ENCODE data around the gene NMNAT1.
A peak's percentile ranks its signal among the peaks of the same experiment; 100 is the strongest.

Gene NMNAT1

GRCh38 chr1:9907441-9907840 is 35.8 kb upstream of the NMNAT1 start:
- H3K9me3 ChIP-seq (ENCODE audit: insufficient read depth, low read depth, low read length): no peaks in the 10 kb centered on the region
- peaks cover 6% of the 10 kb centered on the region for H4K20me1 ChIP-seq (ENCODE audit: insufficient read depth, low read length, poor library complexity, severe bottlenecking)
- H3F3A ChIP-seq (ENCODE audit: low read depth): no peaks in the 10 kb centered on the region
- TF ChIP-seq EZH2phosphoT487 (IDR thresholded peaks at IDR 0.05; ENCODE audit: borderline replicate concordance): no peak
- no peak overlapping the region for H3K4me3 ChIP-seq (ENCODE audit: low read length, poor library complexity, severe bottlenecking)
- H3K4me1 ChIP-seq (ENCODE audit: insufficient read depth, low read length, poor library complexity, severe bottlenecking): peaks cover 33% of the 10 kb centered on the region
- peak overlapping the region; percentile 42 for H3K4me2 ChIP-seq (ENCODE audit: low read depth, low read length, poor library complexity, severe bottlenecking)
- no peaks in the 10 kb centered on the region for H3K36me3 ChIP-seq (ENCODE audit: insufficient read depth, low read length)
- no peak overlapping the region for H2AFZ ChIP-seq (ENCODE audit: low read length)
- no peaks in the 10 kb centered on the region for H3K27me3 ChIP-seq (ENCODE audit: insufficient read depth, low read length, poor library complexity, severe bottlenecking)
- H3K9ac ChIP-seq (ENCODE audit: low read depth, low read length, poor library complexity, severe bottlenecking): peak overlapping the region; percentile 8
- no peaks in the 10 kb centered on the region for H3K9me2 ChIP-seq (replicated peaks; ENCODE audit: low read depth, low read length)
- peaks cover 25% of the 10 kb centered on the region for H3K79me2 ChIP-seq (ENCODE audit: insufficient read depth, low read length)

GRCh38 chr1:9908871-9909233 is 34.4 kb upstream of the NMNAT1 start:
- no peak for TF ChIP-seq EZH2phosphoT487 (IDR thresholded peaks at IDR 0.05; ENCODE audit: borderline replicate concordance)
- TF ChIP-seq CTCF (conservative IDR thresholded peaks at IDR 0.05; ENCODE audit: low read length): no peak
- peak overlapping the region; percentile 96 for H3K9ac ChIP-seq (ENCODE audit: low read depth, low read length, poor library complexity, severe bottlenecking)
- H3K9me3 ChIP-seq (ENCODE audit: insufficient read depth, low read depth, low read length): no peaks in the 10 kb centered on the region
- no peaks in the 10 kb centered on the region for H3K9me2 ChIP-seq (replicated peaks; ENCODE audit: low read depth, low read length)
- no peaks in the 10 kb centered on the region for H3K27me3 ChIP-seq (ENCODE audit: insufficient read depth, low read length, poor library complexity, severe bottlenecking)
- peaks cover 6% of the 10 kb centered on the region for H4K20me1 ChIP-seq (ENCODE audit: insufficient read depth, low read length, poor library complexity, severe bottlenecking)
- H3K4me3 ChIP-seq (ENCODE audit: low read length, poor library complexity, severe bottlenecking): peak overlapping the region; percentile 99
- peaks cover 25% of the 10 kb centered on the region for H3K79me2 ChIP-seq (ENCODE audit: insufficient read depth, low read length)
- peaks cover 33% of the 10 kb centered on the region for H3K4me1 ChIP-seq (ENCODE audit: insufficient read depth, low read length, poor library complexity, severe bottlenecking)
- peak overlapping the region; percentile 98 for H3K4me2 ChIP-seq (ENCODE audit: low read depth, low read length, poor library complexity, severe bottlenecking)
- H2AFZ ChIP-seq (ENCODE audit: low read length): no peak overlapping the region; the same call in 1 of the 2 replicates
- no peaks in the 10 kb centered on the region for H3F3A ChIP-seq (ENCODE audit: low read depth)
- no peaks in the 10 kb centered on the region for H3K36me3 ChIP-seq (ENCODE audit: insufficient read depth, low read length)

GRCh38 chr1:9909234-9910046 is 33.8 kb upstream of the NMNAT1 start:
- peaks cover 6% of the 10 kb centered on the region for H4K20me1 ChIP-seq (ENCODE audit: insufficient read depth, low read length, poor library complexity, severe bottlenecking)
- no peaks in the 10 kb centered on the region for H3K36me3 ChIP-seq (ENCODE audit: insufficient read depth, low read length)
- H3F3A ChIP-seq (ENCODE audit: low read depth): no peaks in the 10 kb centered on the region
- H3K9ac ChIP-seq (ENCODE audit: low read depth, low read length, poor library complexity, severe bottlenecking): peak overlapping the region; percentile 96
- H3K4me2 ChIP-seq (ENCODE audit: low read depth, low read length, poor library complexity, severe bottlenecking): peak overlapping the region; percentile 98
- TF ChIP-seq EZH2phosphoT487 (IDR thresholded peaks at IDR 0.05; ENCODE audit: borderline replicate concordance) (no peak), CTCF (conservative IDR thresholded peaks at IDR 0.05; ENCODE audit: low read length) (no peak)
- no peaks in the 10 kb centered on the region for H3K9me2 ChIP-seq (replicated peaks; ENCODE audit: low read depth, low read length)
- peaks cover 25% of the 10 kb centered on the region for H3K79me2 ChIP-seq (ENCODE audit: insufficient read depth, low read length)
- no peaks in the 10 kb centered on the region for H3K9me3 ChIP-seq (ENCODE audit: insufficient read depth, low read depth, low read length)
- peak overlapping the region; percentile 99 for H3K4me3 ChIP-seq (ENCODE audit: low read length, poor library complexity, severe bottlenecking)
- H3K4me1 ChIP-seq (ENCODE audit: insufficient read depth, low read length, poor library complexity, severe bottlenecking): peaks cover 33% of the 10 kb centered on the region
- no peaks in the 10 kb centered on the region for H3K27me3 ChIP-seq (ENCODE audit: insufficient read depth, low read length, poor library complexity, severe bottlenecking)
- H2AFZ ChIP-seq (ENCODE audit: low read length): peak overlapping the region; percentile 80

GRCh38 chr1:9910076-9910422 is 33.2 kb upstream of the NMNAT1 start, which contains the start of gene CTNNBIP1:
Gene CTNNBIP1, minus strand, starts transcription at chr1:9910269. Its CDS starts 38,205 bp downstream, at chr1:9872064.
- TF ChIP-seq EZH2phosphoT487 (IDR thresholded peaks at IDR 0.05; ENCODE audit: borderline replicate concordance) (no peak), CTCF (conservative IDR thresholded peaks at IDR 0.05; ENCODE audit: low read length) (no peak)

More at GRCh38 chr1:9910076-9910422, 33.2 kb upstream of the NMNAT1 start, which contains the start of gene CTNNBIP1:
- peak within 1 kb of the TSS; percentile 98 for H3K4me2 ChIP-seq (ENCODE audit: low read depth, low read length, poor library complexity, severe bottlenecking)
- H3K9ac ChIP-seq (ENCODE audit: low read depth, low read length, poor library complexity, severe bottlenecking): peak within 1 kb of the TSS; percentile 96
- H3K27me3 ChIP-seq (ENCODE audit: insufficient read depth, low read length, poor library complexity, severe bottlenecking): no peaks in the 10 kb centered on the region
- H3K4me3 ChIP-seq (ENCODE audit: low read length, poor library complexity, severe bottlenecking): peak within 1 kb of the TSS; percentile 99
- peaks cover 33% of the 10 kb centered on the region for H3K4me1 ChIP-seq (ENCODE audit: insufficient read depth, low read length, poor library complexity, severe bottlenecking)
- peaks cover 6% of the 10 kb centered on the region for H4K20me1 ChIP-seq (ENCODE audit: insufficient read depth, low read length, poor library complexity, severe bottlenecking)
- peak within 1 kb of the TSS; percentile 91 for H2AFZ ChIP-seq (ENCODE audit: low read length)
- H3K9me2 ChIP-seq (replicated peaks; ENCODE audit: low read depth, low read length): no peaks in the 10 kb centered on the region
- no peaks in the 10 kb centered on the region for H3F3A ChIP-seq (ENCODE audit: low read depth)
- H3K9me3 ChIP-seq (ENCODE audit: insufficient read depth, low read depth, low read length): no peaks in the 10 kb centered on the region
- H3K36me3 ChIP-seq (ENCODE audit: insufficient read depth, low read length): no peaks in the 10 kb centered on the region
- H3K79me2 ChIP-seq (ENCODE audit: insufficient read depth, low read length): peaks cover 22% of the 10 kb centered on the region
